HCT116 (cell line): Measurements from ENCODE around the gene ZNF620. TPM values are rescaled to one million over a fixed set of nuclear protein-coding genes. Genes with fewer than 3 reads are reported as not detected.

Experiments
- ATAC-seq: fragments of 200-7000 bp; cut with Tn5 transposase; 2 replicates; pipeline ENCODE4 v1.9.1; 2020; ENCODE audit warnings: mild to moderate bottlenecking, moderate library complexity
- BruUV-seq: library from RNA; stranded (reverse); fragments of 400-500 nt; replicated peaks from 2 replicates; lab custom pipeline; 2021; lab: Mats Ljungman, UMichigan
- CTCF ChIA-PET: fragments of 300-600 bp; sonication (Branson Sonifier 250); formaldehyde crosslinking; loops from one replicate; lab custom pipeline; 2021; ENCODE audit warnings: antibody characterized with exemption; lab: Charles Lee
- POLR2A ChIA-PET: fragments of 300-600, 350-600 bp; sonication (Branson Sonifier 250); formaldehyde crosslinking; loops from one replicate; lab custom pipeline; 2021; ENCODE audit warnings: antibody characterized with exemption; lab: Charles Lee
- RAD21 ChIA-PET, 2 experiments: fragments of 300-600 bp; sonication (Branson Sonifier 250); formaldehyde crosslinking; loops; one replicate each; lab custom pipeline; 2023; ENCODE audit warnings: low total read pairs in 2 of 2; ENCODE audit not compliant: uncharacterized antibody in 2 of 2, unreplicated experiment in 2 of 2, low non-redundant PET in 1 of 2; lab: Charles Lee
- DNase-seq: peaks from one replicate; pipeline ENCODE4 v3.0.0-alpha.2; 2010; ENCODE audit warnings: low read depth, low spot score
- H2AFZ ChIP-seq: fragments of 200-600 bp; shearing (Covaris generic), sonication (generic); 2 replicates; pipeline ENCODE4 v1.6.1; 2017; ENCODE audit warnings: low read depth, mixed run types, mixed read lengths, antibody characterized with exemption, low read length; ENCODE audit not compliant: poor library complexity, severe bottlenecking
- H3K27ac ChIP-seq: 2 replicates; pipeline ENCODE4 v1.5.1; 2012; ENCODE audit warnings: low read depth, low read length
- H3K27me3 ChIP-seq: fragments of 200-600 bp; sonication (generic); 2 replicates; pipeline ENCODE4 v1.6.1; 2016; ENCODE audit warnings: mixed run types, low read length, mixed read lengths; ENCODE audit not compliant: insufficient read depth
- H3K36me3 ChIP-seq, 2 experiments: fragments of 200-500 bp in 1 of 2; fragments of 200-600 bp in 1 of 2; sonication (Bioruptor generic) in 1 of 2; sonication (generic) in 1 of 2; 2 replicates each; pipeline versions ENCODE4 v1.5.1 to v1.6.1; 2014 to 2016; ENCODE audit warnings: low read length in 2 of 2, inconsistent platforms in 1 of 2, mixed read lengths in 1 of 2, mixed run types in 1 of 2; ENCODE audit not compliant: insufficient read depth in 2 of 2, control insufficient read depth in 1 of 2
- H3K4me1 ChIP-seq, 2 experiments: fragments of 200-600 bp in 1 of 2; sonication (generic) in 1 of 2; 2 replicates each; pipeline versions ENCODE4 v1.5.1 to v1.6.1; 2012 to 2017; ENCODE audit warnings: low read length in 2 of 2, inconsistent platforms in 1 of 2, mild to moderate bottlenecking in 1 of 2, mixed read lengths in 1 of 2, mixed run types in 1 of 2, moderate library complexity in 1 of 2; ENCODE audit not compliant: insufficient read depth in 2 of 2, control insufficient read depth in 1 of 2
- H3K4me2 ChIP-seq: fragments of 200-600 bp; sonication (generic); 2 replicates; pipeline ENCODE4 v1.6.1; 2017; ENCODE audit warnings: mixed run types, low read length, mixed read lengths
- H3K4me3 ChIP-seq, 2 experiments: fragments of 200-600 bp in 1 of 2; sonication (generic) in 1 of 2; replicated peaks in 1 of 2; 2 replicates each; pipeline ENCODE4 v1.5.1; 2011 to 2016; ENCODE audit warnings: low read length in 2 of 2, control low read depth in 1 of 2, low read depth in 1 of 2, mild to moderate bottlenecking in 1 of 2, mixed read lengths in 1 of 2, mixed run types in 1 of 2
- H3K79me2 ChIP-seq: fragments of 200-600 bp; sonication (generic); 2 replicates; pipeline ENCODE4 v1.6.1; 2017; ENCODE audit warnings: mild to moderate bottlenecking, mixed run types, low read length, moderate library complexity, mixed read lengths; ENCODE audit not compliant: insufficient read depth
- H3K9ac ChIP-seq: fragments of 200-600 bp; sonication (generic); 2 replicates; pipeline ENCODE4 v1.6.1; 2016; ENCODE audit warnings: low read length, mixed read lengths
- H3K9me2 ChIP-seq: fragments of 200-600 bp; sonication (generic), shearing (Covaris generic); 2 replicates; pipeline ENCODE4 v1.6.1; 2017; ENCODE audit warnings: mixed run types, mild to moderate bottlenecking, moderate library complexity; ENCODE audit not compliant: insufficient read depth
- H3K9me3 ChIP-seq, 2 experiments: fragments of 200-500 bp in 1 of 2; fragments of 200-600 bp in 1 of 2; sonication (Bioruptor generic) in 1 of 2; sonication (generic) in 1 of 2; 2 replicates each; pipeline ENCODE4 v1.6.1; 2014 to 2017; ENCODE audit warnings: low read length in 2 of 2, mixed read lengths in 2 of 2, inconsistent platforms in 1 of 2, low read depth in 1 of 2, mild to moderate bottlenecking in 1 of 2, mixed run types in 1 of 2, moderate library complexity in 1 of 2; ENCODE audit not compliant: control insufficient read depth in 1 of 2, insufficient read depth in 1 of 2
- H4K20me1 ChIP-seq: fragments of 200-600 bp; sonication (generic), shearing (Covaris generic); 2 replicates; pipeline ENCODE4 v1.6.1; 2017; ENCODE audit warnings: mixed run types, mild to moderate bottlenecking, moderate library complexity; ENCODE audit not compliant: insufficient read depth
- CBX3 ChIP-seq: IDR thresholded peaks from 2 replicates; pipeline ENCODE4 v1.6.1; 2012; ENCODE audit warnings: low read depth
- CTCF ChIP-seq, 3 experiments: fragments of 200-600 bp in 1 of 3; sonication (generic) in 1 of 3; IDR thresholded peaks in 2 of 3; conservative IDR thresholded peaks in 1 of 3; 2 replicates each; pipeline ENCODE4 v1.5.1; 2012 to 2017; ENCODE audit warnings: low read depth in 2 of 3, low read length in 2 of 3, antibody characterized with exemption in 1 of 3, borderline replicate concordance in 1 of 3, control low read depth in 1 of 3, mild to moderate bottlenecking in 1 of 3, mixed read lengths in 1 of 3, mixed run types in 1 of 3, moderate library complexity in 1 of 3; ENCODE audit not compliant: insufficient read depth in 1 of 3
- EGR1 ChIP-seq: IDR thresholded peaks from 2 replicates; pipeline ENCODE4 v1.6.1; 2012; ENCODE audit warnings: low read depth
- EZH2 ChIP-seq: fragments of 200-600 bp; sonication (generic); IDR thresholded peaks from 2 replicates; pipeline ENCODE4 v1.6.1; 2017; ENCODE audit warnings: antibody characterized with exemption, mixed run types
- EZH2phosphoT487 ChIP-seq: fragments of 200-600 bp; IDR thresholded peaks from 2 replicates; pipeline ENCODE4 v1.6.1; 2018; ENCODE audit warnings: antibody characterized with exemption, borderline replicate concordance
- FOSL1 ChIP-seq: IDR thresholded peaks from 2 replicates; pipeline ENCODE4 v1.6.1; 2012; ENCODE audit warnings: low read depth
- POLR2A ChIP-seq: IDR thresholded peaks from 2 replicates; pipeline ENCODE4 v1.7.0; 2011; ENCODE audit warnings: borderline replicate concordance; ENCODE audit not compliant: insufficient read depth, insufficient read length; ENCODE audit errors: extremely low read depth
- POLR2AphosphoS5 ChIP-seq: IDR thresholded peaks from 2 replicates; pipeline ENCODE4 v1.6.1; 2011; ENCODE audit warnings: mild to moderate bottlenecking, low read depth, low read length, moderate library complexity
- RAD21 ChIP-seq: IDR thresholded peaks from 2 replicates; pipeline ENCODE4 v1.6.1; 2012; ENCODE audit warnings: low read depth, mild to moderate bottlenecking
- SP1 ChIP-seq: IDR thresholded peaks from 2 replicates; pipeline ENCODE4 v1.6.1; 2012; ENCODE audit warnings: low read depth
- TCF7L2 ChIP-seq: IDR thresholded peaks from 2 replicates; pipeline ENCODE4 v1.7.0; 2011; ENCODE audit warnings: borderline replicate concordance, inconsistent platforms; ENCODE audit not compliant: insufficient read depth, insufficient read length; ENCODE audit errors: extremely low read depth
- ZBTB33 ChIP-seq: IDR thresholded peaks from 2 replicates; pipeline ENCODE4 v1.6.1; 2011; ENCODE audit warnings: mild to moderate bottlenecking, low read length, moderate library complexity; ENCODE audit not compliant: insufficient replicate concordance; ENCODE audit errors: extremely low read depth
- ZFX ChIP-seq: fragments of 450-650 bp; IDR thresholded peaks from 2 replicates; pipeline ENCODE4 v1.6.1; 2017
- ZNF274 ChIP-seq: fragments of 200-500 bp; sonication (Bioruptor generic); IDR thresholded peaks from 2 replicates; pipeline ENCODE4 v1.6.1; 2014; ENCODE audit warnings: mild to moderate bottlenecking, low read depth, low read length, inconsistent platforms
- intact Hi-C: fragments of 100-400 bp; cut with micrococcal nuclease; formaldehyde crosslinking; loops from 2 replicates; pipeline ENCODE4 v1.10.0; 2022
- total RNA-seq: library from RNA; stranded (reverse); gene quantifications from one replicate; pipeline ENCODE4 v1.2.1, GENCODE V29; 2021; ENCODE audit not compliant: unreplicated experiment
- TF ChIP-seq, protein P1 (sequence below): IDR thresholded peaks from 2 replicates; pipeline ENCODE4 v1.6.1; 2012

Gene ZNF620
- total RNA-seq, 1 experiment from 2014 or later: 10.2 TPM

- CTCF ChIA-PET: no interaction called here
- RAD21 ChIA-PET: no interaction called here
- no peaks in the 10 kb centered on the region for H3K27me3 ChIP-seq
- BruUV-seq: no TSS peak
- H3K4me1 ChIP-seq: no peaks in the 10 kb centered on the region
- TF ChIP-seq ZNF274: peak; percentile 26; the same call in 1 of the 2 replicates
- TF ChIP-seq RAD21: no peak
- no peak for TF ChIP-seq CBX3
- no peak for TF ChIP-seq ZBTB33
- TF ChIP-seq TCF7L2: no peak
- TF ChIP-seq, protein P1, sequence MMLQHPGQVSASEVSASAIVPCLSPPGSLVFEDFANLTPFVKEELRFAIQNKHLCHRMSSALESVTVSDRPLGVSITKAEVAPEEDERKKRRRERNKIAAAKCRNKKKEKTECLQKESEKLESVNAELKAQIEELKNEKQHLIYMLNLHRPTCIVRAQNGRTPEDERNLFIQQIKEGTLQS: no peak
- intact Hi-C loops: no loop called here
- DNase-seq: no peak
- H3K9me2 ChIP-seq: no peaks in the 10 kb centered on the region
- no peak overlapping the region for H3K4me3 ChIP-seq
- H3K36me3 ChIP-seq: peaks cover 29 to 37% of the 10 kb centered on the region in 2 experiments
- POLR2A ChIA-PET: no interaction called here
- H2AFZ ChIP-seq: no peak overlapping the region
- no peaks in the 10 kb centered on the region; the same call in 1 of the 2 replicates for H3K79me2 ChIP-seq
- H3K27ac ChIP-seq: no peak overlapping the region
- ATAC-seq: no peak
- no peaks in the 10 kb centered on the region for H4K20me1 ChIP-seq
- H3K4me2 ChIP-seq: no peak overlapping the region
- H3K9me3 ChIP-seq: no peaks in the 10 kb centered on the region
- no peak overlapping the region for H3K9ac ChIP-seq
Measured at GRCh38 chr3:40532252-40532651, 26.4 kb downstream of the ZNF620 start.

GRCh38 chr3:40534283-40534682, 28.4 kb downstream of the ZNF620 start:
- H3K36me3 ChIP-seq: peaks cover 26 to 37% of the 10 kb centered on the region in 2 experiments
- TF ChIP-seq CTCF (IDR thresholded peaks at IDR 0.05 in 2 of 3, conservative IDR thresholded peaks at IDR 0.05 in 1 of 3; ENCODE audit: borderline replicate concordance in 1 of 3, insufficient read depth in 1 of 3, low read depth in 2 of 3, low read length in 2 of 3) (no peak), EGR1 (no peak), POLR2AphosphoS5 (no peak), SP1 (no peak), TCF7L2 (no peak), FOSL1 (no peak), POLR2A (no peak), EZH2 (no peak), EZH2phosphoT487 (no peak), ZFX (no peak)

More at GRCh38 chr3:40534283-40534682, 28.4 kb downstream of the ZNF620 start:
- POLR2A ChIA-PET: interaction anchor here (1.0 to 1.9 kb wide), 3 partner anchors 9 to 28 kb away, joined by 3 to 7 read pairs (median 4); partner anchors contain the start of genes ZNF620 and ZNF621
- Histone ChIP-seq H3K79me2 (no peaks in the 10 kb centered on the region; the same call in 1 of the 2 replicates), H3K9me3 (no peaks in the 10 kb centered on the region), H3K4me1 (no peaks in the 10 kb centered on the region), H4K20me1 (no peaks in the 10 kb centered on the region), H3K27ac (no peak overlapping the region), H2AFZ (no peak overlapping the region), H3K9ac (no peak overlapping the region), H3K27me3 (no peaks in the 10 kb centered on the region), H3K9me2 (no peaks in the 10 kb centered on the region), H3K4me2 (no peak overlapping the region), H3K4me3 (no peak overlapping the region)
- ATAC-seq (no peak), DNase-seq (no peak)
- intact Hi-C loops: no loop called here
- CTCF ChIA-PET: no interaction called here
- no TSS peak for BruUV-seq
- RAD21 ChIA-PET: no interaction called here
